Type B pancreatic cell (in vitro differentiated cells): ENCODE data around the gene LYRM4. TPM values are rescaled to one million over a fixed set of nuclear protein-coding genes. Genes with fewer than 3 reads are reported as not detected.

Source experiments
- DNase-seq: peaks from one replicate; pipeline ENCODE4 v3.0.0; 2021; ENCODE audit warnings: mixed read lengths; ENCODE audit not compliant: unreplicated experiment; ENCODE audit errors: extremely low spot score
- H3K27ac Mint-ChIP-seq: 2 replicates; pipeline ENCODE4 v1.8.0; 2021; ENCODE audit warnings: mild to moderate bottlenecking, mixed read lengths
- H3K27me3 Mint-ChIP-seq: 2 replicates; pipeline ENCODE4 v1.8.0; 2021; ENCODE audit warnings: mixed read lengths
- H3K36me3 Mint-ChIP-seq: 2 replicates; pipeline ENCODE4 v1.8.0; 2021; ENCODE audit warnings: mixed read lengths
- H3K4me1 Mint-ChIP-seq: one replicate; pipeline ENCODE4 v1.8.0; 2021; ENCODE audit warnings: mixed read lengths; ENCODE audit not compliant: unreplicated experiment
- H3K4me3 Mint-ChIP-seq: 2 replicates; pipeline ENCODE4 v1.8.0; 2021; ENCODE audit warnings: mild to moderate bottlenecking, mixed read lengths
- H3K9me3 Mint-ChIP-seq: 2 replicates; pipeline ENCODE4 v1.8.0; 2021; ENCODE audit warnings: mixed read lengths
- CTCF ChIP-seq: fragments of 200-600 bp; sonication (generic); conservative IDR thresholded peaks from 2 replicates; pipeline ENCODE4 v1.5.0; 2021; ENCODE audit warnings: antibody characterized with exemption, mild to moderate bottlenecking
- total RNA-seq: library from RNA; stranded (reverse); gene quantifications from 2 replicates; pipeline ENCODE4 v1.2.1, GENCODE V29; 2021; ENCODE audit warnings: low replicate concordance

Gene LYRM4
- total RNA-seq, 1 donor from 2014 or later: 39.5 TPM

DNA sequence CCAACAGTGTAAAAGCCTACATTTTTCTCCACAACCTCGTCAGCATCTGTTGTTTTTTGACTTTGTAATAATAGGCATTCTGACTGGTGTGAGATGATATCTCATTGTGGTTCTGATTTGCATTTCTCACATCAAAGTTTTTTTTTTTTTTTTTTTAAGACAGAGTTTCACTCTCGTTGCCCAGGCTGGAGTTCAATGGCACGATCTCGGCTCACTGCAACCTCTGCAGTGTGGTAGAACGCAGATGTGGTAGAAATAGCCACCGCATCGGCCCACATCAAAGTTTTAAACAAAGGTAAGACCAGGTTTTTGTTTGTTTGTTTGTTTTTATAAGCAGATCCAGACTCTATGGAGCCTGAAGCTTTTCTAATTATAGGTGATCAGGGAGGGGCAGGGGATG is 188.3 kb downstream of the LYRM4 start:
- Mint-ChIP-seq H3K27me3 (no peaks in the 10 kb centered on the region), H3K9me3 (peaks cover 9% of the 10 kb centered on the region), H3K36me3 (peaks cover 5% of the 10 kb centered on the region), H3K4me3 (no peak overlapping the region), H3K4me1 (no peaks in the 10 kb centered on the region), H3K27ac (no peak overlapping the region)
- no peak for TF ChIP-seq CTCF
- no peak for DNase-seq

DNA sequence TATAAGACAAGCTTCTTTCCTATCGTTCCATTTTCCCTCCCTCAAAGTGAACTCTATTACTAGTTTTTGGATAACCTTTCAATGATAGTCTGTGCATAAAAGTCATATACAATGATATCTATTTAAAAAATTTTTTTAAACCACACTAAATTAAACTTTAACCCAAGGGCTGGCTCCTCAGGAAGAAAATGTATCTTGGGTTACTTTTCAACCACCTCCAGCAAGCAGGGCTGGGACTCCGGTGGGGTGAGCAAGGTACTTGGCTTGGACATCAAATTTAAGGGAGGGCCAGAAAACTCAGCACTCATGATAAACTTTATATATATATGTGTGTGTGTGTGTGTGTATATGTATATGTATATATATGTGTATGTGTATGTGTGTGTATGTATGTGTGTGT is 189.5 kb downstream of the LYRM4 start:
- Mint-ChIP-seq H3K27ac (no peak overlapping the region), H3K27me3 (no peaks in the 10 kb centered on the region), H3K9me3 (peaks cover 9% of the 10 kb centered on the region), H3K4me1 (no peaks in the 10 kb centered on the region), H3K36me3 (peaks cover 5% of the 10 kb centered on the region), H3K4me3 (no peak overlapping the region)
- TF ChIP-seq CTCF: no peak
- DNase-seq: no peak

DNA sequence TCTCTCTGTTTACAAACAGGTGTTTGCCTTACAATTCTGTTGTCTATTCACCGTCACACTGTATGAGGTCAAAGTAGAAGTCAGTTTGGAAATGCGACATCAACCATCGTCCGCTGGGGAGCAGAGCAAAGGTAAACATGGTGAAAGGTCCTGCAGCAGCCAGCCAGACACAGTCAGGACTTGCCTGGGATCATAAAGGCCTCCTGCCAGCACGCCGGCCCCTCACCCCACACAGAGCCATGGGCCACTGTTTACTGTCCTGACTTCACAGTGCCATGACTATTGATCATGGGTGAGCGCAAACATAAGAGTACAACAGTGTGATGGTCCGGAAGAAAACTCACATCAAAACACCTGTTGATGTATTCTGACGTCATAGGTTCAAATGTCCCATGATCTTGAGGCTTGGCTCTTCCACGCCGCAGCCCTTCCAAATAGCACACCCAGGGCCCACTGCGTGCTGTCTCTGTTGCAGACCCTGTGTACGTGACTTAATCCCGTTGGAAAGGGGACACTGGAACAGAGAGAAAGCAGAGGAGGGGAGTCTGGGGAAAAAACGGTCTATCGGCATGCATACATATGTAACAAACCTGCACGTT is 192.5 kb downstream of the LYRM4 start:
- H3K4me3 Mint-ChIP-seq: no peak overlapping the region
- no peak for DNase-seq
- H3K36me3 Mint-ChIP-seq: no peaks in the 10 kb centered on the region
- H3K27me3 Mint-ChIP-seq: no peaks in the 10 kb centered on the region
- no peaks in the 10 kb centered on the region for H3K9me3 Mint-ChIP-seq
- no peak overlapping the region for H3K27ac Mint-ChIP-seq
- no peak for TF ChIP-seq CTCF
- no peaks in the 10 kb centered on the region for H3K4me1 Mint-ChIP-seq

DNA sequence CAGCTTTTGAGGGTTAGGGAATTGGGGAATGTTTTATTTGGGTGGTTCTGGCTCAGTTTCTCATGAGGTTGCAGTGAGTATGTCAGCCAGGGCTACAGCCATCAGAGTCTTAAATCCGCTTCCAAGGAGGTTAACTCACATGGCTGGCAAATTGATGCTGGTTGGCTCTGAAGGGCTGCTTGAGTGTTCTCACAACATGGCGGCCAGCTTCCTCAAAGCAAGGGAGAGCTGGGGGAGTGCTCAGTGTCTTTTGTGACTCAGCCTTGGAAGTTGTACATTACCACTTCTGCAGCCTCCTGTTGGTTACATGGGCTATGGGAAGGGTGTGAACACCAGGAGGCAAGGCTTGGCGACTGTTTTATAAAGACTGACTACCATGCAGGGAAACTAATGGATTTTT is 193.4 kb downstream of the LYRM4 start:
- no peak for DNase-seq
- H3K27me3 Mint-ChIP-seq: no peaks in the 10 kb centered on the region
- H3K4me1 Mint-ChIP-seq: no peaks in the 10 kb centered on the region
- no peak overlapping the region for H3K27ac Mint-ChIP-seq
- H3K36me3 Mint-ChIP-seq: no peaks in the 10 kb centered on the region
- H3K9me3 Mint-ChIP-seq: no peaks in the 10 kb centered on the region
- H3K4me3 Mint-ChIP-seq: no peak overlapping the region
- no peak for TF ChIP-seq CTCF

DNA sequence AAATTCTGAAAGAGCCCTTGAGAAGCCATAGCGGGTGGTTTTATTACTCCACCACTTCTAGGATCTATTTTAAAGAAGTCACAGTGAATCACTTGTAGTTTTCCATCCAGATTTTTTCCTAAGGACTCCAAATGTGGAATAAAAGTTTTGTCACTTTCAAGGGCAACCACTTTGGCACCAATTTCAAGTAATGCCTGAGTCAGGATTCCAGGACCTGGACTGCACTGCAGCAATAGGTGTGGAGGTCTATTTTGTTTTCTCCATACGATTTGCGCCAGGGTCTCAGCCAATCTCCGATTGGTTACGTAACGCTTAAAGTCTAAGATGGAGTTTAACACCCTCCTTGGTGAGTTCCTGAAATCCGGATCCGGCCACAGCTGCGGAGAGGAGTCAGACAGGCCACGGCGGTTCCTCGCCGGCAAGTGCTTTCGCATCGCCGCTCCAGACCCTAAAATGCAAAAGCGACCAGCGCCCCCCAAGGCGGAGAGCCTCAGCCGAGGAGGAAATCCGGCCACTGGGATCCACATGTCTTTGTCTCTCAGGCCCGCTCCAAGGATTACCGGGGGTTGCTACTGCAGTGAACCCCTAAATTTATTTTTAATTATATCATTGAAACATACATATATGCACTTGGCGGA is 194.2 kb downstream of the LYRM4 start:
- Mint-ChIP-seq H3K4me3 (no peak overlapping the region), H3K4me1 (no peaks in the 10 kb centered on the region), H3K36me3 (no peaks in the 10 kb centered on the region), H3K27ac (no peak overlapping the region), H3K9me3 (no peaks in the 10 kb centered on the region), H3K27me3 (no peaks in the 10 kb centered on the region)
- no peak for TF ChIP-seq CTCF
- no peak for DNase-seq
